Measurements from ENCODE around the gene UNC13D. TPM values are rescaled to one million over a fixed set of nuclear protein-coding genes. Genes with fewer than 3 reads are reported as not detected.

Gene UNC13D
- total RNA-seq, 4 donors from 2014 or later = 5.0 to 9.1 (median 7.6) TPM

DNA sequence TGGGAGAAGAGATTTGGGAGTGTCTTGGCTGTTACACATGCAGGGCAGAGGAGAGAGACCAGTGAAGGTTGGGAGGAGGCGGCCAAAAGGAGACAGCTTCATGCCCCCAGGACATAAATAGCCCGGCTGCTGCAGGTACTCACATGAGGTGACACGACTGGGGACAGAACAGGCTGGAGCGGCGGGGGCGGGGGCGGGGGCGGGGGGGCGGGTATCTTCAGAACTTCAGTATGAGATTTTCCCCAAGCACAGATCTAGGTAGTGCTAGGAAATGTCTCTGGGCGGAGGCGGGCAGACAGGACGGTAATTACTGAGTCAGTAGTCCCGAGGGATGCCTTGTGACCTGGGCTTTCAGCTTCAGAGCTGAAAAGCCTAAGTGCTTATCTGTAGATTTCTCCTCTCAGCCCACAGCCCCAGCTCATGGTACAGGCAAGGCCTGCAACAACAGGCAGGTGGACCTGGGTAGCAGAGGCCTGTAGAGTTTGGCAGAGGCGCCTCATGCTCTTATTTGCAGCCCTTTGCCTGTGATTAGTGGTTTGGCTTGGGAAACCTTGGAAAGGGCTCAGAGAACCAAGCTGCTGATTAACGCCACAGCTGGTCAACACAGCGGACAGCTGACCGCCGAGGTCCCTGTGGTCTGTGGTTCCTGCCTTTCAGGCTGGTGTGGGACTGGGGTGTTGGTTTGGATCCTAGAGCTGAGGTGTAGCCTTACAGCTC lies 35.1 kb downstream of the UNC13D start:
- intact Hi-C loops (cut with DNase I; ENCODE audit: low total_unique reads) = no loop called here
- 33 to 36% methylated on average over 12 to 14 of the region's 18 CpGs for WGBS, 2 donors
- peak; percentile 85 to 95 for DNase-seq (ENCODE audit: low spot score in 2 of 2)
- TF ChIP-seq POLR2A (IDR thresholded peaks at IDR 0.05) = no peak
- TF ChIP-seq, protein P1, sequence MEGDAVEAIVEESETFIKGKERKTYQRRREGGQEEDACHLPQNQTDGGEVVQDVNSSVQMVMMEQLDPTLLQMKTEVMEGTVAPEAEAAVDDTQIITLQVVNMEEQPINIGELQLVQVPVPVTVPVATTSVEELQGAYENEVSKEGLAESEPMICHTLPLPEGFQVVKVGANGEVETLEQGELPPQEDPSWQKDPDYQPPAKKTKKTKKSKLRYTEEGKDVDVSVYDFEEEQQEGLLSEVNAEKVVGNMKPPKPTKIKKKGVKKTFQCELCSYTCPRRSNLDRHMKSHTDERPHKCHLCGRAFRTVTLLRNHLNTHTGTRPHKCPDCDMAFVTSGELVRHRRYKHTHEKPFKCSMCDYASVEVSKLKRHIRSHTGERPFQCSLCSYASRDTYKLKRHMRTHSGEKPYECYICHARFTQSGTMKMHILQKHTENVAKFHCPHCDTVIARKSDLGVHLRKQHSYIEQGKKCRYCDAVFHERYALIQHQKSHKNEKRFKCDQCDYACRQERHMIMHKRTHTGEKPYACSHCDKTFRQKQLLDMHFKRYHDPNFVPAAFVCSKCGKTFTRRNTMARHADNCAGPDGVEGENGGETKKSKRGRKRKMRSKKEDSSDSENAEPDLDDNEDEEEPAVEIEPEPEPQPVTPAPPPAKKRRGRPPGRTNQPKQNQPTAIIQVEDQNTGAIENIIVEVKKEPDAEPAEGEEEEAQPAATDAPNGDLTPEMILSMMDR (IDR thresholded peaks at IDR 0.05) = no peak
- H3K4me3 ChIP-seq (ENCODE audit: low read depth, poor library complexity, severe bottlenecking) = no peak overlapping the region

DNA sequence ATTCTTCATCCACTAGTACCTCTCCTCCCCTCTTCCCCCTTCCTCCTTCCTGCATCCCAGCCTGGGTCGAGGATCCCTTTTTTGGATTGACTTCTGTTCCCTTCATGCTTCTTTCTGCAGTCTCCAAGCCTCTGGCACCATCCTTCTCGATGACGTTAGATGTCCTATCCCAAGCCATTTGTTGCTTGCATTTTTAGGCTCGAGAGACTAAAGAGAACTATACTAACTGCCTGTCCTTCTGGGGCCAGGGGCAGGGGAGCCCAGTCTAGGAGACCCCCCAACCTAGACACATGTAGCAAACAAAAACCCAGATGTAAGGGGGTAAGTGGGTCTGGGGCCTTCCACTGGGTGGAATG lies 35.7 kb downstream of the UNC13D start:
- TF ChIP-seq, protein P1 (IDR thresholded peaks at IDR 0.05) = no peak
- TF ChIP-seq POLR2A (IDR thresholded peaks at IDR 0.05) = no peak
- WGBS, 2 donors = 19 to 25% methylated on average over 4 of the region's 4 CpGs
- peak in 1 of 2 donors; percentile 28 for DNase-seq (ENCODE audit: low spot score in 2 of 2)
- intact Hi-C loops (cut with DNase I; ENCODE audit: low total_unique reads) = no loop called here
- no peak overlapping the region for H3K4me3 ChIP-seq (ENCODE audit: low read depth, poor library complexity, severe bottlenecking)

DNA sequence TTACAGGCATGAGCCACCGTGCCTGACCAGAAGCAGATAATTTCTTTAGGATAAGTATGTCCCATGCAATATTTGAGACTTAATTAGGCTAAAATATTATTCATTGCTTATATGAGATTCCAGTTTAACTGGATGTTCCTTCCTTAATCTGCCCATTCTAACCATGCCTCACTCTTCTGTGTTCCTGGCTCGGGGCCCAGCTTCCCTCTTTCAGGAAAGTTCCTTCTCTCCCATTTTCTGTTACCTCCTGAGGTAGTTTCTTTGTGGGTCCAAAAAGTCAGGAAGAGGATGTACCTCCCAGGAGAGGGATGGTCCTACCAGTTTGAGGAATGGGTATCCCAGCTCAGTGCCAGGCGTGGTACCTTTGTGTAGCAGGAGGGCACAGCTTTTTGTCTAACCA lies 36.3 kb downstream of the UNC13D start:
- TF ChIP-seq, protein P1 (IDR thresholded peaks at IDR 0.05) = no peak
- TF ChIP-seq POLR2A (IDR thresholded peaks at IDR 0.05) = no peak
- WGBS, 2 donors = 76 to 80% methylated on average over 3 of the region's 3 CpGs
- DNase-seq (ENCODE audit: low spot score in 2 of 2) = peak; percentile 15 to 85
- no peak overlapping the region for H3K4me3 ChIP-seq (ENCODE audit: low read depth, poor library complexity, severe bottlenecking)
- intact Hi-C loops (cut with DNase I; ENCODE audit: low total_unique reads) = no loop called here

DNA sequence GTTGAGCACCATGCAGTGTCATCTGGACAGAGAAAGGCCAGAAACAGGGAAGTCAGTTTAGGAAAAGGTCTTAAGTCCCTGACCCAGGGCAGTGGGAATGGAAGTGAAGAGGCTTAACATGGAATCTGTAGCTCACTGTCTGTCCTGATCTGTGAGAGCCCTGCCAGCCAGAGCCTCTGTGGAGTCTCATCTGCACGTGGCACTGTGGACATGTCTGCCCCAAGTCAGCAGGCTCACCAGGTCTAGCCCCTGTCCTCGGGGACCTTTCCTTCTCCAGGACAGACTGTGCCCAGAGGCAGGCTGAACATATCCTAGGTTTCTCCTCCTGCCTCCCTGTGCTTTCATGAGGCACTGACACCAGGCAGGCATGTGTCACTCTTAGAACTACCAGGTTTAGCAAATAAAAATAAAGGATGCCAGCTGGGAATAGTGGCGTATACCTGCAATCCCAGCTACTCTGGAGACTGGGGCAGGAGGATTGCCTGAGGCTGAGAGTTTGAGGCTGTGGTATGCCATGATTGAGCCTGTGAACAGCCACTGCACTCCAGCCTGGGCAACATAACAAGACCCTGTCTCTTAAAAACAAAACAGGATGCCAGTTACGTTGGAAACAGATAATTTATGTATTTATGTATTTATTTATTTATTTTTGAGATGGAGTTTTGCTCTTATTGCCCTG lies 37.2 kb downstream of the UNC13D start:
- WGBS, 2 donors = 67 to 80% methylated on average over 4 of the region's 4 CpGs
- no peak overlapping the region for H3K4me3 ChIP-seq (ENCODE audit: low read depth, poor library complexity, severe bottlenecking)
- intact Hi-C loops (cut with DNase I; ENCODE audit: low total_unique reads) = no loop called here
- TF ChIP-seq POLR2A (IDR thresholded peaks at IDR 0.05) = no peak
- TF ChIP-seq, protein P1 (IDR thresholded peaks at IDR 0.05) = no peak
- DNase-seq (ENCODE audit: low spot score in 2 of 2) = peak in 1 of 2 donors; percentile 68

DNA sequence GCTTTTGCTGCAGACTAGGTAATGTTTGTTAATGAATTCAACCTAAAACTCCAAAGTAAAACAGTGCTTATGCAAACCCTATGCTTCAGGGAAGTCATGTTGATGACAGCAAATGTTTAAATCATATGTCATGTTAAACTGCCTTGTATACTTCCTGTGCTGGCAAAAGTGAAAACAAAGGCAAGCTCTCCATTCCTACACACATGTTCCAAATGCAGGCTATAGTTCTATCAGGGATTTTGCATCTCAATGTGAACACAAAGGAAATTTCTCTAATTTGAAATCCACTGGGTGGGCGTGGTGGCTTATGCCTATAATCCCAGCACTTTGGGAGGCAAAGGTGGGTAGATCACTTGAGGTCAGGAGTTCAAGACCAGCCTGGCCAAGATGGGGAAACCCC lies 40.3 kb downstream of the UNC13D start:
- intact Hi-C loops (cut with DNase I; ENCODE audit: low total_unique reads) = no loop called here
- WGBS, 2 donors = 88 to 95% methylated on average over 1 of the region's 1 CpG
- H3K4me3 ChIP-seq (ENCODE audit: low read depth, poor library complexity, severe bottlenecking) = no peak overlapping the region
- no peak for DNase-seq (ENCODE audit: low spot score in 2 of 2)
- TF ChIP-seq, protein P1 (IDR thresholded peaks at IDR 0.05) = no peak
- no peak for TF ChIP-seq POLR2A (IDR thresholded peaks at IDR 0.05)
